Measurements from ENCODE around the gene DMRTC2. TPM values are rescaled to one million over a fixed set of nuclear protein-coding genes. Genes with fewer than 3 reads are reported as not detected.

DMRTC2 gene
- total RNA-seq (not detected), polyA plus RNA-seq (not detected), total RNA-seq (0 to 0.09 (median 0) reads per million in 6 experiments)

DNA sequence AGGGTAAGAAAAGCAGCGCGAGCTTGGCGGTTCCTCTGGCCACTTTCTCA is at the start of gene DMRTC2:
TSS of gene DMRTC2 (plus strand) at position 42 of the 50 bp plus-strand sequence. CDS start 2,387 bp downstream, outside the sequence.
- no peaks in the 10 kb centered on the region for H3K9me3 Mint-ChIP-seq
- H3K27ac Mint-ChIP-seq = peak within 1 kb of the TSS in 2 of 10 donors; percentile 50 to 72
- no peak within 1 kb of the TSS for H3K4me3 Mint-ChIP-seq
- POLR2A ChIA-PET = no interaction called here
- peaks cover 0 to 5% (median 0%) of the 10 kb centered on the region in 5 donors for H3K27me3 Mint-ChIP-seq
- no peaks in the 10 kb centered on the region for H3K36me3 Mint-ChIP-seq
- DNase-seq (no peak), ATAC-seq (no peak)
- peaks cover 0 to 4% (median 0%) of the 10 kb centered on the region in 4 donors for H3K4me1 Mint-ChIP-seq

DNA sequence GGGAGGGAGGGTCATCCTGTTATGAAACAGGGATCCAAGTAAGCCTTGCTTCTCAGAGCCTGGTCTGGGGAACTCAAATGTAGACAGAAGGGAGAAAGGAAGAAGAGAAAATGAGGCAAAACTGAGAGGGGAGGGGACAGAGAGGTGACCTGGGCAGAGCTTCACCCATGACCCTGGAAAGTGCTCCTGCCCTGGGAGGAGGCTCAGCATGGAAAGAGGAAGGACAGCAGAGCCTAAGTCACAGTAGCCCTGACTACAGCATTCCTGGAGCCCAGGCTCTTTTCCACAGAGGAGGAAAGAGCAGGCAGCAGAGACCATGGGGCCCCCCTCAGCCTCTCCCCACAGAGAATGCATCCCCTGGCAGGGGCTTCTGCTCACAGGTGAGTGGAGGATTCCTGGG is 48.5 kb upstream of the DMRTC2 start, which contains the start of gene CEACAM3:
TSS of gene CEACAM3 (plus strand) at position 226 of the 400 bp plus-strand sequence. CDS start at position 317, 91 bp downstream.
- Mint-ChIP-seq H3K4me1 (peaks cover 2 to 12% (median 5%) of the 10 kb centered on the region in 4 donors), H3K4me3 (no peak within 1 kb of the TSS), H3K27ac (no peak within 1 kb of the TSS), H3K36me3 (no peaks in the 10 kb centered on the region), H3K9me3 (no peaks in the 10 kb centered on the region), H3K27me3 (peaks cover 14 to 46% (median 23%) of the 10 kb centered on the region in 5 donors)
- POLR2A ChIA-PET = no interaction called here
- ATAC-seq = no peak
- DNase-seq = no peak

DNA sequence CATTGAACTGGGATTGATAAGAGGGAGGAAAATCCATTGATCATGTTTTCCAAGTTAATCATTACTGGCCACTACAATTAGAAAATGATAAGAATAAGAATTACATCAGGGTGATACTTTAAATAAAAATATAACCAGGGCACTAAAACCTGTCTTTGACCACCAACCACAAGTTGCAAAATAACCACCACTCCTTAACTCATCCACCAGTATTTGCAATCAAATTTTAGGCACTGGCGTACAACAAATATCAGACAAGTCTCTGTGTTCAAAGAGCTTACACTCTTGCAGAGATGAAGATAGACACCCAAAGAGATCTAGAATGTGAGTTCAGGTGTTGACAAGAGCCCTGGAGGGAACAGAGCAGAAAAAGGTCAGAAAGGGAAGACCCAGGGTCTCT is 47.9 kb upstream of the DMRTC2 start:
- POLR2A ChIA-PET = no interaction called here

DNA sequence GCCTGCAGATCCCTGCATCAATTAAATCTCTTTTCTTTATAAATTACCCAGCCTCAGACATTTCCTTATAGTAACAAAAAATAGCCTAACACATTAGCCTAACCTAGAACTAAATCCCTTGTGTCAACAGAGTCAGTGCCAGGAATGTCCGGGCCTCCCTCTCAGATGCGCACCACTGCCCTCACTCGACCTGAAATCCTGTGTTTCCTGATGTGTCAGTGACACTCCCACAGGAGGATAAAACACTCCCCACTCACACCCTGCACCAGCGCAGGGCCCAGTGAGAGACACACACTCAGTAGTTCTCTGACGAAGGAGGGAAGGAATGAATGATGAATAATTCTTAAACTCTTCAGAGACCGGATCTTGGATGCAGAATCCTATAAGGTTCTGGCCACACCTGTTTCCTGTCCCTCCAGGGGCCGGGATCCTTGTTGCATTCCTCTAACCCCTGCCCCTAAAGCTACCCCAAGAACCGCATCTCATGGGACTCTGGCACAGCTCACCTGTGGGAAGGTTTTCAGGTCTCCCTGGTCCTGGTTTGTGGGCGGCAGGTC is 45.3 kb upstream of the DMRTC2 start:
- no peak for DNase-seq
- Mint-ChIP-seq H3K9me3 (no peaks in the 10 kb centered on the region), H3K4me1 (peaks cover 10 to 27% (median 13%) of the 10 kb centered on the region in 4 donors), H3K36me3 (no peaks in the 10 kb centered on the region), H3K27ac (no peak overlapping the region), H3K27me3 (peaks cover 4 to 20% (median 7%) of the 10 kb centered on the region in 5 donors), H3K4me3 (no peak overlapping the region)
- ATAC-seq = no peak
- POLR2A ChIA-PET = no interaction called here

More for the DNA sequence above, 47.9 kb upstream of the DMRTC2 start:
- DNase-seq (no peak), ATAC-seq (no peak)
- Mint-ChIP-seq H3K4me1 (peaks cover 2 to 12% (median 8%) of the 10 kb centered on the region in 4 donors), H3K36me3 (no peaks in the 10 kb centered on the region), H3K27ac (no peak overlapping the region), H3K4me3 (no peak overlapping the region), H3K27me3 (peaks cover 14 to 40% (median 23%) of the 10 kb centered on the region in 5 donors), H3K9me3 (no peaks in the 10 kb centered on the region)

DNA sequence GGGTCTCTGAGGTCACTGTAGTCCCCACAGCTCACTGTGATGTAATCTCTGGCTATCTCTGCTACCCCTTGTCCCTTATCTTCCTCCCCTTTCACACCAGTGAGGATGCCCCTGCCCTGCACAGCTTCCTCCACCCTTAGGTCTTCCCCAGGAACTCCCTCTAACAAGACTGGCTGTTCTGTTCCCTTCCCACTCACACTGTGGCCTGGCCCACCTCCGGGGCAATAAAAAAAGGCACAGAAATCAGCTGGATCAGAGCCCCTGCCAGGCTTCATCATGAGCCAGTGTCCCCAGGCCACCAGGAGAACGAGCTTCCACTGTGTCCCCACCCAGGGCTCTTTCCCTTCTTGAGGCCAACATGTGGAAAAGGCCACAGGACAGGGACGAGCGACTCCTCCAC is 43.8 kb upstream of the DMRTC2 start:
- H3K9me3 Mint-ChIP-seq = no peaks in the 10 kb centered on the region
- peaks cover 4 to 14% (median 5%) of the 10 kb centered on the region in 5 donors for H3K27me3 Mint-ChIP-seq
- no peak for ATAC-seq
- peak overlapping the region in 2 of 10 donors; percentile 29 to 46 for H3K27ac Mint-ChIP-seq
- peaks cover 6 to 27% (median 16%) of the 10 kb centered on the region in 4 donors for H3K4me1 Mint-ChIP-seq
- no peaks in the 10 kb centered on the region for H3K36me3 Mint-ChIP-seq
- DNase-seq = no peak
- no peak overlapping the region for H3K4me3 Mint-ChIP-seq
- POLR2A ChIA-PET = no interaction called here

DNA sequence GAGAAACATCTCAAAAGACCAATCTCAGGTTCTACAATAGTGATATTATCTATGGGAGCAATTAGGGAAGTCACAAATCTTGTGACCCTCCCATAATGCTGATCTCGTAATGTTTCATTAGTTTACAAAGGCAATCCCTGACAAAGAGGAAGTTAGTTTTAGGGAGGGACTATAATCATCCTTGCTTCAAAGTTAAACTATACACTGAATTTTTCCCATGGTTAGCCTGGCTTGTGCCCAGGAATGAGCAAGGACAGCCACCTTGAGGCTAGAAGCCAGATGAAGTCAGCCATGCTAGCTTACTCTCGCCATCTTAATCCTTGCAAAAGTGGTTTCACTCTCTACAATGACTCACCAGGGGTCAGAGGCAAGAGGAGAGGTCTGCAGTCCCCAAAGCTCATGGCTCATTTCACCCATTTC is 43.0 kb upstream of the DMRTC2 start:
- ATAC-seq = no peak

DNA sequence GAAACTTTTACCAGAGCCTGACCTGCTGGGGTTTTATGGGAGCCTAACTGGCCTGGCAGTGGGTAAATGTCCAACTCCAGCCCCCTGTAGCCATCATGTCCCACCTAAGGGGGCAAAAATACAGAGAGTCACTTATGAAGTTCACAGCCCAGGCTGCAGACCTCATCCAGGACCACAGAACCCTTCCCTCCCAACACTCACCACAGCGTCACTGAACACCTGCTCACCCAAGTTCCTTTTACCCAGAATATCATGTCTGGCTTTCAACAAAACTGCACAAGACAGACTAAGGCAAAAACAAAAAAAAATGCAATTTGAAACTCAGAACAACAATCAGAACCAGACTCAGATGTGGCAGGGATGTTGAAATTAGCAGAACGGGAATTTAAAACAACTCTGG is 42.1 kb upstream of the DMRTC2 start:
- Mint-ChIP-seq H3K36me3 (no peaks in the 10 kb centered on the region), H3K4me3 (no peak overlapping the region), H3K27ac (peak overlapping the region in 4 of 10 donors; percentile 6 to 64 (median 26)), H3K27me3 (peaks cover 0 to 24% (median 5%) of the 10 kb centered on the region in 5 donors), H3K9me3 (no peaks in the 10 kb centered on the region), H3K4me1 (peaks cover 6 to 26% (median 16%) of the 10 kb centered on the region in 4 donors)
- POLR2A ChIA-PET = no interaction called here
- DNase-seq (no peak), ATAC-seq (no peak)

More for the DNA sequence above, 43.0 kb upstream of the DMRTC2 start:
- no peak for DNase-seq
- peaks cover 0 to 14% (median 3%) of the 10 kb centered on the region in 5 donors for H3K27me3 Mint-ChIP-seq
- no peaks in the 10 kb centered on the region for H3K36me3 Mint-ChIP-seq
- H3K27ac Mint-ChIP-seq = peak overlapping the region in 3 of 10 donors; percentile 17 to 61 (median 43)
- no peaks in the 10 kb centered on the region for H3K9me3 Mint-ChIP-seq
- POLR2A ChIA-PET = no interaction called here
- peak overlapping the region in 1 of 10 donors; percentile 16 for H3K4me3 Mint-ChIP-seq
- H3K4me1 Mint-ChIP-seq = peaks cover 6 to 26% (median 16%) of the 10 kb centered on the region in 4 donors

DNA sequence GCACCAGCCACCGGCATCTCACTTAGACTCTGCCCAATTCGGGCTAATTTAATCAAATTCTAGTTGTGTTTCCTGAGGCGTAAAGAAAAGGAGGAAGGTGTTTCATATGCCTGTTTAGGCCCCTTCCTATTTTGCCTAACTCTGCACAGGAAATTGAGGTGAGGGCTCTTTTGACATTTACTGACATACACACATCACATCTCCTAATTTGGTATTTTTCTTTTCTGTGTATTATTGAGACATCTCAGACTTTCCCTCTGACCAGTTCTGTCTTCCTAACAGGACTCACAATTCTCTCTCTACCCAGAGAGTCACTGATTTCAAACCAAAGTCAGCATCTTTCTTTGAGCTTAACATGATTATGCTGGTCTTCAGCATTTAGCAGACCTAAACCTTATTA is 40.5 kb upstream of the DMRTC2 start:
- Mint-ChIP-seq H3K9me3 (no peaks in the 10 kb centered on the region), H3K4me1 (peaks cover 6 to 34% (median 16%) of the 10 kb centered on the region in 4 donors), H3K4me3 (peak overlapping the region in 2 of 10 donors; percentile 37 to 54), H3K36me3 (no peaks in the 10 kb centered on the region), H3K27me3 (peaks cover 4 to 40% (median 9%) of the 10 kb centered on the region in 5 donors), H3K27ac (peak overlapping the region in 3 of 10 donors; percentile 24 to 56 (median 53))
- POLR2A ChIA-PET = interaction anchor here (0.6 kb wide), 1 partner anchor 159 kb away, joined by 4 read pairs; no protein-coding TSS in a partner anchor
- DNase-seq = no peak
- ATAC-seq = no peak

DNA sequence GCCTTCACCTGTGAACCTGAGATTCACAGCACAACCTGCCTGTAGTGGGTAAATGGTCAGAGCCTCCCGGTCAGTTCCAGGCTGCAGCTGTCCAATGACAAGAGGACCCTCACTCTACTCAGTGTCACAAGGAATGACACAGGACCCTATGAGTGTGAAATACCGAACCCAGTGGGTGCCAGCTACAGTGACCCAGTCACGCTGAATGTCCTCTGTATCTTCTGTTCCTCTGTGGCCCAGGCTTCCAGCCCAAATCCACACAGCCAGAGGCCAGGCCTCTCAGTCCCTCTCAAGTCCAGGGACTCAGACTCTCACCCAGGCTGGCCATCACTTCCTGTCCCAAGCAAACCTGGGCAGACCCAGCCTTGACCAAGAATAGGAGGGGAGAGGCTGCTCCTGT is 37.7 kb upstream of the DMRTC2 start:
- no peak for DNase-seq
- no peak for ATAC-seq
- H3K9me3 Mint-ChIP-seq = no peaks in the 10 kb centered on the region
- H3K27me3 Mint-ChIP-seq = peaks cover 4 to 53% (median 9%) of the 10 kb centered on the region in 5 donors
- peaks cover 6 to 40% (median 16%) of the 10 kb centered on the region in 4 donors for H3K4me1 Mint-ChIP-seq
- H3K4me3 Mint-ChIP-seq = no peak overlapping the region
- H3K36me3 Mint-ChIP-seq = no peaks in the 10 kb centered on the region
- POLR2A ChIA-PET = no interaction called here
- no peak overlapping the region for H3K27ac Mint-ChIP-seq

DNA sequence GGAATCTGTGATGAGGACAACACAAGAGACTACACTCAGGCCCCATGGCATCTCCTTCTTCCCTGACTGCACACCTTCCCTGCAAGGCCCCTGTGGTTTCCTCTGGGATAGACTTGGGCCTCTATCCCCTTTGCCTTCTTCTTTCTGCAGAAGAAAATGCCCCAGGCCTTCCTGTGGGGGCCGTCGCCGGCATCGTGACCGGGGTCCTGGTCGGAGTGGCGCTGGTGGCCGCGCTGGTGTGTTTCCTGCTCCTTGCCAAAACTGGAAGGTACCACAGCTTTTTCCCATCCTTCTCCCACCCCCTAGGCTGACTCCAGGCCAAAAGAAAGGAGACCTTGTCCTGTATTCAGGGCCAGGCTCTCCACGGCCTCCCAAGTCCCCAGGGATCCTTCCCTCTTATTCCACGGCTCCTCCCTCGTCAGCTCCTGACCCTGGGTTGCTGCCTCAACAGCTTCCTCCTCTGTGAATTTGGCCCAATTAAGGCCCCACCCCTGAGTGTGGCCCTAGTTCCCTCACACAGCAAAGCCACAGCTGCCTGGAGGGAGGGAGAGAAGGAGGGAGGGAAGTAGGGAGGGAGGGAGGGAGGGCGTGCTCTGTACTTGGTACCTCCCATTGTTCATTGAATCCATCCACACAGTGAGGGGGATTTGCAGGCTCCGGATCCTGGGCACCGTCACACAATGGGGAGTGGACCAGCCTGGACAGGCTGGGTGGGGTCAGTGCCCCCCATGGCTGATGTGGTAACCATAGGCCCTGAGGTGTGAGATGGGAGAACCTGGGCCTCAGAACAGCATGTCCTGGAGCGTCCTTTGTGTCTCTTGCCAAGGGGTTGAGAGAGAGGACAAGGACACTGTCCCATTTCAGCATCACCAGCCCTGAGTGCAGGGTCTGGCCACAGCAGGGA is 35.9 kb upstream of the DMRTC2 start:
- ATAC-seq (no peak), DNase-seq (no peak)
- Mint-ChIP-seq H3K27me3 (peaks cover 4 to 53% (median 9%) of the 10 kb centered on the region in 5 donors), H3K27ac (no peak overlapping the region), H3K36me3 (no peaks in the 10 kb centered on the region), H3K4me1 (peaks cover 0 to 31% (median 9%) of the 10 kb centered on the region in 4 donors), H3K9me3 (no peaks in the 10 kb centered on the region), H3K4me3 (no peak overlapping the region)
- POLR2A ChIA-PET = no interaction called here

DNA sequence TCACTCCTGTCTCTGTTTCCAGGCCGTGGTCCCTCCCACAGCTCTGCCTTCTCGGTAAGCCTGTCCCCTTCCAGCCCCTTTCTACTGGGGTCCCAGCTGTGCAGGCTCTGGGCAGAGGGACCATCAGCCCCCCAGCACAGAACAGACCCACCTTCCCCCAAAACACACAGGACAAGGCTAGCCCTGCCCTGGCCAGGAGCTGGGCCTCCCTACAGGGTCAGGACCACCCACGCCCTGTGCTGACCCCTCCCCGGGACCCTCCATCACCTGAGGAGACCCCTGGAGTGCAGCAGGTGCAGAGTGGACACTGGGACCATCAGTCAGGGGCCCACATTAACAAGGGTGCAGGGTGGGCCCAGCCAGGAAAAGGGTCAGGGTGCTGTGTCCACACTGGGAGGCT is 34.5 kb upstream of the DMRTC2 start:
- DNase-seq (no peak), ATAC-seq (no peak)
- no peak overlapping the region for H3K4me3 Mint-ChIP-seq
- peaks cover 4 to 53% (median 9%) of the 10 kb centered on the region in 5 donors for H3K27me3 Mint-ChIP-seq
- H3K9me3 Mint-ChIP-seq = no peaks in the 10 kb centered on the region
- H3K36me3 Mint-ChIP-seq = no peaks in the 10 kb centered on the region
- H3K4me1 Mint-ChIP-seq = peaks cover 5 to 29% (median 14%) of the 10 kb centered on the region in 4 donors
- POLR2A ChIA-PET = no interaction called here
- H3K27ac Mint-ChIP-seq = peak overlapping the region in 1 of 10 donors; percentile 53

DNA sequence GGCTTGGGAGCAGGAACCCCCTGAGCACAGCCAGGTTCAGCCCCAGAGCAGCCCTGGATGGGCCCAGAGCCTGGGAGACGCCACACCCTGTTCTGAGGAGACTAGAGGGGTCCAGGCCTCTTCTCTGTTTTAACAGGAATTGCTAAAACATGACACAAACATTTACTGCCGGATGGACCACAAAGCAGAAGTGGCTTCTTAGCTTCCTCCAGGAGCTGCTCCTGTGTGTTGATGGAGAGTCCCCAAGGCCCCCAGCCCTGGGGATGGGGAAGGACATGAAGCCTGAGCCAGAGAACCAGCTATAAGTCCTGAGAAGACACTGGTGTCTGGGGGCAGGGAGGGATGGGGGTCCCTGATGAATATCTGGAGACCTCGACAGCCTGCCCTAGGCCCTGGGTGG is 33.8 kb upstream of the DMRTC2 start:
- Mint-ChIP-seq H3K9me3 (no peaks in the 10 kb centered on the region), H3K27ac (no peak overlapping the region), H3K36me3 (no peaks in the 10 kb centered on the region), H3K27me3 (peaks cover 4 to 46% (median 7%) of the 10 kb centered on the region in 5 donors), H3K4me1 (peaks cover 5 to 29% (median 15%) of the 10 kb centered on the region in 4 donors), H3K4me3 (no peak overlapping the region)
- DNase-seq (no peak), ATAC-seq (no peak)
- POLR2A ChIA-PET = no interaction called here

DNA sequence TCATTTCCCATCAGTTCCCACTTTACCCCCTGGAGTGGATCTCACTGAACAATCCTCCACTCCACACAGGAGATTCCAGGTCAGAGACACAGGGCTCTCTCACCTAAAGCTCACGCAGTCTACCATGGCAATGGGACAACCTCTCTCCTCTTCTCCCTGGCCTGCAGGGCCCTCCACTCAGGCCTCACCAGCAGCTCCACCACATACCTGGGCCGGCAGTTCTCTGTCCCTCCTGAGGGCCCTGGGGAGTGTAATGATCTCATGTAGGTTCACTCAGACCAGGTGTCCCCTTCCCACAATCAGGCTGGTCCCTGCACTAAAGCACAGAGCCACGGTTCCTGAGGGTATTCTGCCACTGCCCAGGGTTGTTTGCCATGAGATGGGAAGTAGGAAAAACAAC is 32.9 kb upstream of the DMRTC2 start:
- POLR2A ChIA-PET = interaction anchor here (0.7 kb wide), 1 partner anchor 9 kb away, joined by 4 read pairs; no protein-coding TSS in a partner anchor
- DNase-seq (no peak), ATAC-seq (no peak)
- Mint-ChIP-seq H3K36me3 (no peaks in the 10 kb centered on the region), H3K4me3 (no peak overlapping the region), H3K4me1 (peaks cover 5 to 29% (median 15%) of the 10 kb centered on the region in 4 donors), H3K9me3 (no peaks in the 10 kb centered on the region), H3K27me3 (peaks cover 4 to 37% (median 6%) of the 10 kb centered on the region in 5 donors), H3K27ac (no peak overlapping the region)

Data from naive thymus-derived CD8-positive, alpha-beta T cell (primary cell).